WTC11 (cell line): Measurements from ENCODE around the gene LRRC23. TPM values are rescaled to one million over a fixed set of nuclear protein-coding genes. Genes with fewer than 3 reads are reported as not detected.

Experiments
- ATAC-seq: fragments of 200-7000 bp; cut with Tn5 transposase; 2 replicates; pipeline ENCODE4 v1.10.0; 2021; ENCODE audit warnings: mild to moderate bottlenecking, moderate library complexity
- CTCF ChIA-PET: fragments of 300-600 bp; sonication (Branson Sonifier 250); formaldehyde crosslinking; loops from one replicate; lab custom pipeline; 2021; ENCODE audit warnings: antibody characterized with exemption; lab: Charles Lee
- POLR2A ChIA-PET: fragments of 350-600 bp; sonication (Branson Sonifier 250); formaldehyde crosslinking; loops from one replicate; lab custom pipeline; 2021; ENCODE audit warnings: antibody characterized with exemption; lab: Charles Lee
- DNase-seq: peaks from one replicate; pipeline ENCODE4 v3.0.0; 2021; ENCODE audit warnings: low spot score
- H3K27ac Mint-ChIP-seq: 2 replicates; pipeline ENCODE4 v1.8.0; 2021; ENCODE audit warnings: mixed read lengths
- H3K27me3 Mint-ChIP-seq: 2 replicates; pipeline ENCODE4 v1.8.0; 2021; ENCODE audit warnings: low read depth, mild to moderate bottlenecking, moderate library complexity, mixed read lengths
- H3K36me3 Mint-ChIP-seq: 2 replicates; pipeline ENCODE4 v1.8.0; 2021; ENCODE audit warnings: mixed read lengths
- H3K4me1 Mint-ChIP-seq: 2 replicates; pipeline ENCODE4 v1.8.0; 2022; ENCODE audit warnings: mixed read lengths
- H3K4me3 Mint-ChIP-seq: 2 replicates; pipeline ENCODE4 v1.8.0; 2021; ENCODE audit warnings: mild to moderate bottlenecking, moderate library complexity, mixed read lengths
- H3K9me3 Mint-ChIP-seq: 2 replicates; pipeline ENCODE4 v1.8.0; 2021; ENCODE audit warnings: mixed read lengths
- CBFB ChIP-seq: sonication (generic); formaldehyde crosslinking; IDR thresholded peaks from 2 replicates; pipeline ENCODE4 v1.8.1; 2022; ENCODE audit warnings: mild to moderate bottlenecking, low read depth, missing genetic modification reagents
- EMX1 ChIP-seq: fragments of 250-450 bp; sonication (Bioruptor Pico); IDR thresholded peaks from 2 replicates; pipeline ENCODE4 v1.8.0; 2021; ENCODE audit warnings: mild to moderate bottlenecking
- FOXP1 ChIP-seq: sonication (generic); formaldehyde crosslinking; IDR thresholded peaks from 2 replicates; pipeline ENCODE4 v1.8.0; 2022; ENCODE audit warnings: missing genetic modification reagents, mild to moderate bottlenecking, moderate library complexity, borderline replicate concordance
- JUN ChIP-seq: sonication (generic); formaldehyde crosslinking; IDR thresholded peaks from 2 replicates; pipeline ENCODE4 v1.8.0; 2023; ENCODE audit warnings: mild to moderate bottlenecking, missing genetic modification reagents
- MYBL2 ChIP-seq: sonication (generic); formaldehyde crosslinking; IDR thresholded peaks from 2 replicates; pipeline ENCODE4 v1.8.1; 2023; ENCODE audit warnings: mild to moderate bottlenecking, moderate library complexity, missing genetic modification reagents
- NFATC4 ChIP-seq: fragments of 250-450 bp; sonication (Bioruptor Pico); IDR thresholded peaks from 2 replicates; pipeline ENCODE4 v1.9.0; 2021; ENCODE audit warnings: mild to moderate bottlenecking
- NR1H2 ChIP-seq: sonication (generic); formaldehyde crosslinking; IDR thresholded peaks from 2 replicates; pipeline ENCODE4 v1.9.0; 2021; ENCODE audit warnings: mild to moderate bottlenecking, moderate library complexity, missing genetic modification reagents
- RELA ChIP-seq: sonication (generic); formaldehyde crosslinking; IDR thresholded peaks from 2 replicates; pipeline ENCODE4 v1.8.1; 2022; ENCODE audit warnings: missing genetic modification reagents, mild to moderate bottlenecking, borderline replicate concordance
- ZNF121 ChIP-seq: sonication (generic); formaldehyde crosslinking; IDR thresholded peaks from 2 replicates; pipeline ENCODE4 v1.8.0; 2023; ENCODE audit warnings: missing genetic modification reagents
- ZNF232 ChIP-seq: sonication (generic); formaldehyde crosslinking; IDR thresholded peaks from 2 replicates; pipeline ENCODE4 v1.8.0; 2022; ENCODE audit warnings: mild to moderate bottlenecking, missing genetic modification reagents
- total RNA-seq: library from RNA; stranded (reverse); gene quantifications from 3 replicates; pipeline ENCODE4 v1.2.3, GENCODE V29; 2021
- TF ChIP-seq, protein P1 (sequence below): sonication (generic); formaldehyde crosslinking; IDR thresholded peaks from 2 replicates; pipeline ENCODE4 v1.8.1; 2023; ENCODE audit warnings: mild to moderate bottlenecking, missing genetic modification reagents, moderate library complexity
- TF ChIP-seq, protein P2 (sequence below): sonication (generic); formaldehyde crosslinking; IDR thresholded peaks from 2 replicates; pipeline ENCODE4 v1.8.1; 2022; ENCODE audit warnings: missing genetic modification reagents, borderline replicate concordance
- TF ChIP-seq, protein P3 (sequence below): sonication (generic); formaldehyde crosslinking; IDR thresholded peaks from 2 replicates; pipeline ENCODE4 v1.8.0; 2022; ENCODE audit warnings: missing genetic modification reagents
- TF ChIP-seq, protein P4 (sequence below): fragments of 250-450 bp; sonication (Bioruptor Pico); IDR thresholded peaks from 2 replicates; pipeline ENCODE4 v1.9.0; 2021; ENCODE audit warnings: moderate library complexity, mild to moderate bottlenecking, inconsistent platforms, borderline replicate concordance
- TF ChIP-seq, protein P5 (sequence below): sonication (generic); formaldehyde crosslinking; IDR thresholded peaks from 2 replicates; pipeline ENCODE4 v1.8.0; 2023; ENCODE audit warnings: missing genetic modification reagents, mild to moderate bottlenecking, borderline replicate concordance

The LRRC23 gene
- total RNA-seq, 1 experiment from 2014 or later = 3.1 TPM

DNA sequence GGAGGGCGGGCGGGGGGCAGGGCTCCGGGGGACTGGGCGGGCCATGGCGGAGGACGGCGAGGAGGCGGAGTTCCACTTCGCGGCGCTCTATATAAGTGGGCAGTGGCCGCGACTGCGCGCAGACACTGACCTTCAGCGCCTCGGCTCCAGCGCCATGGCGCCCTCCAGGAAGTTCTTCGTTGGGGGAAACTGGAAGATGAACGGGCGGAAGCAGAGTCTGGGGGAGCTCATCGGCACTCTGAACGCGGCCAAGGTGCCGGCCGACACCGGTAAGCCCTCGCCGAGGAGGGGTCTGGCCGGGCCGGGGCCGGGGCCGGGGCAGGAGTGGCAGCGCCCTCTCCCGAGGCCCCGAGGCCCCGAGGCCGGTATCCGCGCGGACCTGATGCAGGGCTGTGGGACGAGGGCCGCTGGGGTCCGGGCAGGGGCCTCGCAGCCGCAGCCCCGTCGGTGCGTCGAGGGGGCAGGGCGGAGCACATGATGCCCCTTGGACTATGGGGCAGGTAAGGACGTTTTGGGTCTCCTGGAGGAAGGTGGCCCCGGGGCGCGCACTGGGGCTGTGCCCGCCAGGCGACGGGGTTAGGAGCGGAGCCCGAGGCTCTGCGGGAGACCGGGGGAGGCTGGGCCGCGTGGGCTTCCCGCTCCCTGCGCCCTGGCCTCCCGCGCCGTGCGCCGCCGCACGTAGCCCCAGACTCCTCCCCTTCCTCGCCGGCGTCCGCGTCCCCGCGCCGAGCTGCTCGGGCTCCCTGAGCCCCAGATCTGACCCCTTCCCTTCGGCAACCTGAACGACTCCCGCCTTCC is 37.0 kb upstream of the LRRC23 start, which contains the start of gene TPI1 (continued):
- TF ChIP-seq NFATC4 = no peak
- TF ChIP-seq, protein P1, sequence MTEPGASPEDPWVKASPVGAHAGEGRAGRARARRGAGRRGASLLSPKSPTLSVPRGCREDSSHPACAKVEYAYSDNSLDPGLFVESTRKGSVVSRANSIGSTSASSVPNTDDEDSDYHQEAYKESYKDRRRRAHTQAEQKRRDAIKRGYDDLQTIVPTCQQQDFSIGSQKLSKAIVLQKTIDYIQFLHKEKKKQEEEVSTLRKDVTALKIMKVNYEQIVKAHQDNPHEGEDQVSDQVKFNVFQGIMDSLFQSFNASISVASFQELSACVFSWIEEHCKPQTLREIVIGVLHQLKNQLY (CRISPR knock-in tag) = 0 out of 2 replicates have a peak, but pooled peaks have one; percentile 64
- TF ChIP-seq MYBL2 (CRISPR knock-in tag) = 0 out of 2 replicates have a peak, but pooled peaks have one; percentile 49
- TF ChIP-seq JUN = peak; percentile 24; the same call in 1 of the 2 replicates

DNA sequence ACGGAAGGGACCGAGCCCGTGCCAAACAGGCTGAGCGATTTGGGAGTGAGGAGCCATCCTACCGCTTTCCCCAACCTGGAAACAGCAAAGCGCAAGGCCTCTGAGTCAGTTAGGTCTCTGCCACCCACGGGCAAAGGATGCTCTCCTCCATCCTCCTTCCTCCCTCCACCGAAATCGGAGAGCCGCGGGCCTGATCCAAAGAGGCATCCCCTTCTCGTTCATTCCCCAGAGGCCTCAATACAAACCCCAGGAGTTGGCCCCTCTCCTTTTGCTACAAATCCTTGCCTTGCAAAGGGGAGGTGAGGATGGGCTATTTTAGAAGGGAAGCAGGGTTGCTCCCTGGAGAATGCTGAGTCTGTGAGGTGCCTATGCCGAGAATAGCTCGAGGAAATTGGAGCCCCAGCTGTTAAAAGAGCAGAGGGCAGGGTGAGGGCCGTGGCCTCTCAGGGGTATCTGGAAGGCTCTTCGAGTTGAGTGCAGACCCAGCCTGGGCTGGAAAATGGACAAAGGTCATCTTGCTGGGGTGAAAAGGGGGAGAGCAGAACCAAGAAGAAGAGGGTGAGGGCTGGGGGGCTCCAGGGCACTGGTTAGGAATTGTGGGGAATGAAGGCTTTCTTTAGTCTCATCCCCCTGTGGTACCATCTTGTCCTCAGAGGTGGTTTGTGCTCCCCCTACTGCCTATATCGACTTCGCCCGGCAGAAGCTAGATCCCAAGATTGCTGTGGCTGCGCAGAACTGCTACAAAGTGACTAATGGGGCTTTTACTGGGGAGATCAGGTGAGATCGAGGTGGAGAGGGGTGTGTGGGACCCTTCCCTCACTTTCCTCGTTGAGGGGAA is 36.2 kb upstream of the LRRC23 start:
- Mint-ChIP-seq H3K36me3 (peaks cover 56% of the 10 kb centered on the region), H3K27ac (peak overlapping the region; percentile 88), H3K4me3 (peak overlapping the region; percentile 89), H3K4me1 (peaks cover 60% of the 10 kb centered on the region), H3K27me3 (no peaks in the 10 kb centered on the region), H3K9me3 (no peaks in the 10 kb centered on the region)
- POLR2A ChIA-PET = interaction anchor here (0.6 to 4.3 kb wide), 12 partner anchors 16 to 115 kb away, joined by 3 to 33 read pairs (median 8); partner anchors contain the start of genes ATN1, C12orf57, CDCA3 and ENO2
- ATAC-seq = no peak
- no peak for TF ChIP-seq NR1H2 (CRISPR knock-in tag)
- TF ChIP-seq, protein P2, sequence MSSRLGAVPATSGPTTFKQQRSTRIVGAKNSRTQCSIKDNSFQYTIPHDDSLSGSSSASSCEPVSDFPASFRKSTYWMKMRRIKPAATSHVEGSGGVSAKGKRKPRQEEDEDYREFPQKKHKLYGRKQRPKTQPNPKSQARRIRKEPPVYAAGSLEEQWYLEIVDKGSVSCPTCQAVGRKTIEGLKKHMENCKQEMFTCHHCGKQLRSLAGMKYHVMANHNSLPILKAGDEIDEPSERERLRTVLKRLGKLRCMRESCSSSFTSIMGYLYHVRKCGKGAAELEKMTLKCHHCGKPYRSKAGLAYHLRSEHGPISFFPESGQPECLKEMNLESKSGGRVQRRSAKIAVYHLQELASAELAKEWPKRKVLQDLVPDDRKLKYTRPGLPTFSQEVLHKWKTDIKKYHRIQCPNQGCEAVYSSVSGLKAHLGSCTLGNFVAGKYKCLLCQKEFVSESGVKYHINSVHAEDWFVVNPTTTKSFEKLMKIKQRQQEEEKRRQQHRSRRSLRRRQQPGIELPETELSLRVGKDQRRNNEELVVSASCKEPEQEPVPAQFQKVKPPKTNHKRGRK (CRISPR knock-in tag) = no peak
- TF ChIP-seq, protein P3, sequence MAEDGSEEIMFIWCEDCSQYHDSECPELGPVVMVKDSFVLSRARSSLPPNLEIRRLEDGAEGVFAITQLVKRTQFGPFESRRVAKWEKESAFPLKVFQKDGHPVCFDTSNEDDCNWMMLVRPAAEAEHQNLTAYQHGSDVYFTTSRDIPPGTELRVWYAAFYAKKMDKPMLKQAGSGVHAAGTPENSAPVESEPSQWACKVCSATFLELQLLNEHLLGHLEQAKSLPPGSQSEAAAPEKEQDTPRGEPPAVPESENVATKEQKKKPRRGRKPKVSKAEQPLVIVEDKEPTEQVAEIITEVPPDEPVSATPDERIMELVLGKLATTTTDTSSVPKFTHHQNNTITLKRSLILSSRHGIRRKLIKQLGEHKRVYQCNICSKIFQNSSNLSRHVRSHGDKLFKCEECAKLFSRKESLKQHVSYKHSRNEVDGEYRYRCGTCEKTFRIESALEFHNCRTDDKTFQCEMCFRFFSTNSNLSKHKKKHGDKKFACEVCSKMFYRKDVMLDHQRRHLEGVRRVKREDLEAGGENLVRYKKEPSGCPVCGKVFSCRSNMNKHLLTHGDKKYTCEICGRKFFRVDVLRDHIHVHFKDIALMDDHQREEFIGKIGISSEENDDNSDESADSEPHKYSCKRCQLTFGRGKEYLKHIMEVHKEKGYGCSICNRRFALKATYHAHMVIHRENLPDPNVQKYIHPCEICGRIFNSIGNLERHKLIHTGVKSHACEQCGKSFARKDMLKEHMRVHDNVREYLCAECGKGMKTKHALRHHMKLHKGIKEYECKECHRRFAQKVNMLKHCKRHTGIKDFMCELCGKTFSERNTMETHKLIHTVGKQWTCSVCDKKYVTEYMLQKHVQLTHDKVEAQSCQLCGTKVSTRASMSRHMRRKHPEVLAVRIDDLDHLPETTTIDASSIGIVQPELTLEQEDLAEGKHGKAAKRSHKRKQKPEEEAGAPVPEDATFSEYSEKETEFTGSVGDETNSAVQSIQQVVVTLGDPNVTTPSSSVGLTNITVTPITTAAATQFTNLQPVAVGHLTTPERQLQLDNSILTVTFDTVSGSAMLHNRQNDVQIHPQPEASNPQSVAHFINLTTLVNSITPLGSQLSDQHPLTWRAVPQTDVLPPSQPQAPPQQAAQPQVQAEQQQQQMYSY (CRISPR knock-in tag) = no peak
- TF ChIP-seq, protein P4, sequence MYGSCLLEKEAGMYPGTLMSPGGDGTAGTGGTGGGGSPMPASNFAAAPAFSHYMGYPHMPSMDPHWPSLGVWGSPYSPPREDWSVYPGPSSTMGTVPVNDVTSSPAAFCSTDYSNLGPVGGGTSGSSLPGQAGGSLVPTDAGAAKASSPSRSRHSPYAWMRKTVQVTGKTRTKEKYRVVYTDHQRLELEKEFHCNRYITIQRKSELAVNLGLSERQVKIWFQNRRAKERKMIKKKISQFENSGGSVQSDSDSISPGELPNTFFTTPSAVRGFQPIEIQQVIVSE = no peak
- no peak for TF ChIP-seq CBFB
- TF ChIP-seq, protein P5, sequence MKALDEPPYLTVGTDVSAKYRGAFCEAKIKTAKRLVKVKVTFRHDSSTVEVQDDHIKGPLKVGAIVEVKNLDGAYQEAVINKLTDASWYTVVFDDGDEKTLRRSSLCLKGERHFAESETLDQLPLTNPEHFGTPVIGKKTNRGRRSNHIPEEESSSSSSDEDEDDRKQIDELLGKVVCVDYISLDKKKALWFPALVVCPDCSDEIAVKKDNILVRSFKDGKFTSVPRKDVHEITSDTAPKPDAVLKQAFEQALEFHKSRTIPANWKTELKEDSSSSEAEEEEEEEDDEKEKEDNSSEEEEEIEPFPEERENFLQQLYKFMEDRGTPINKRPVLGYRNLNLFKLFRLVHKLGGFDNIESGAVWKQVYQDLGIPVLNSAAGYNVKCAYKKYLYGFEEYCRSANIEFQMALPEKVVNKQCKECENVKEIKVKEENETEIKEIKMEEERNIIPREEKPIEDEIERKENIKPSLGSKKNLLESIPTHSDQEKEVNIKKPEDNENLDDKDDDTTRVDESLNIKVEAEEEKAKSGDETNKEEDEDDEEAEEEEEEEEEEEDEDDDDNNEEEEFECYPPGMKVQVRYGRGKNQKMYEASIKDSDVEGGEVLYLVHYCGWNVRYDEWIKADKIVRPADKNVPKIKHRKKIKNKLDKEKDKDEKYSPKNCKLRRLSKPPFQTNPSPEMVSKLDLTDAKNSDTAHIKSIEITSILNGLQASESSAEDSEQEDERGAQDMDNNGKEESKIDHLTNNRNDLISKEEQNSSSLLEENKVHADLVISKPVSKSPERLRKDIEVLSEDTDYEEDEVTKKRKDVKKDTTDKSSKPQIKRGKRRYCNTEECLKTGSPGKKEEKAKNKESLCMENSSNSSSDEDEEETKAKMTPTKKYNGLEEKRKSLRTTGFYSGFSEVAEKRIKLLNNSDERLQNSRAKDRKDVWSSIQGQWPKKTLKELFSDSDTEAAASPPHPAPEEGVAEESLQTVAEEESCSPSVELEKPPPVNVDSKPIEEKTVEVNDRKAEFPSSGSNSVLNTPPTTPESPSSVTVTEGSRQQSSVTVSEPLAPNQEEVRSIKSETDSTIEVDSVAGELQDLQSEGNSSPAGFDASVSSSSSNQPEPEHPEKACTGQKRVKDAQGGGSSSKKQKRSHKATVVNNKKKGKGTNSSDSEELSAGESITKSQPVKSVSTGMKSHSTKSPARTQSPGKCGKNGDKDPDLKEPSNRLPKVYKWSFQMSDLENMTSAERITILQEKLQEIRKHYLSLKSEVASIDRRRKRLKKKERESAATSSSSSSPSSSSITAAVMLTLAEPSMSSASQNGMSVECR (CRISPR knock-in tag) = no peak
- no peak for TF ChIP-seq FOXP1 (CRISPR knock-in tag)
- TF ChIP-seq RELA (CRISPR knock-in tag) = no peak
- no peak for TF ChIP-seq ZNF232 (CRISPR knock-in tag)
- TF ChIP-seq ZNF121 (CRISPR knock-in tag) = no peak
- no peak for TF ChIP-seq EMX1 (CRISPR knock-in tag)
- DNase-seq = no peak
- CTCF ChIA-PET = interaction anchor here (1.1 to 8.5 kb wide), 27 partner anchors 7 to 331 kb away, joined by 3 to 181 read pairs (median 5); partner anchors contain the start of genes ATN1, C12orf57, CDCA3 and ENO2
